Endothelial cell of umbilical vein (primary cell): ENCODE results near the gene GATA2. TPM values are rescaled to one million over a fixed set of nuclear protein-coding genes. Genes with fewer than 3 reads are reported as not detected.

ENCODE experiments used
- BruUV-seq: library from RNA; stranded (reverse); fragments of 400-500 nt; replicated peaks from 2 replicates; lab custom pipeline; 2021; lab: Mats Ljungman, UMichigan
- CTCF ChIA-PET: fragments of 300-600, 350-600 bp; sonication (Branson Sonifier 250); formaldehyde crosslinking; loops from one replicate; lab custom pipeline; 2021; ENCODE audit warnings: antibody characterized with exemption, inconsistent platforms; lab: Charles Lee
- POLR2A ChIA-PET: fragments of 300-600, 350-600 bp; sonication (Branson Sonifier 250); formaldehyde crosslinking; loops from one replicate; lab custom pipeline; 2021; ENCODE audit warnings: antibody characterized with exemption, inconsistent platforms; lab: Charles Lee
- DNase-seq: peaks from one replicate; pipeline ENCODE4 v3.0.0-alpha.2; 2011; ENCODE audit warnings: low read depth, low spot score
- FAIRE-seq: peaks from 2 replicates; lab custom pipeline; 2011; peaks lifted over from hg19 to GRCh38; lab: Jason Lieb, UNC
- H2AFZ ChIP-seq: 2 replicates; pipeline ENCODE4 v1.6.0; 2012; ENCODE audit warnings: low read depth, low read length, control low read depth, inconsistent platforms
- H3K27ac ChIP-seq: 2 replicates; pipeline ENCODE4 v1.5.1; 2011; ENCODE audit warnings: low read depth, mild to moderate bottlenecking, control low read depth, low read length, moderate library complexity; ENCODE audit not compliant: insufficient read depth
- H3K27me3 ChIP-seq, 2 experiments: 2 replicates each; pipeline versions ENCODE4 v1.6.0 to v1.6.1; 2011; ENCODE audit warnings: low read length in 2 of 2, mixed read lengths in 1 of 2; ENCODE audit not compliant: control insufficient read depth in 2 of 2, insufficient read depth in 2 of 2
- H3K36me3 ChIP-seq, 2 experiments: 2 replicates in 1 of 2; 3 replicates in 1 of 2; pipeline ENCODE4 v1.5.1; 2011; ENCODE audit warnings: low read length in 2 of 2, mild to moderate bottlenecking in 1 of 2, moderate library complexity in 1 of 2; ENCODE audit not compliant: control insufficient read depth in 2 of 2, insufficient read depth in 2 of 2; ENCODE audit errors: extremely low read depth in 1 of 2
- H3K4me1 ChIP-seq: 3 replicates; pipeline ENCODE4 v1.5.1; 2011; ENCODE audit warnings: mild to moderate bottlenecking, low read length; ENCODE audit not compliant: control insufficient read depth, insufficient read depth; ENCODE audit errors: extremely low read depth
- H3K4me2 ChIP-seq: 2 replicates; pipeline ENCODE4 v1.6.1; 2011; ENCODE audit warnings: low read length, control low read depth, mixed read lengths; ENCODE audit not compliant: insufficient read depth
- H3K4me3 ChIP-seq, 3 experiments: fragments of 200-600 bp in 1 of 3; sonication (generic), shearing (Covaris generic) in 1 of 3; replicated peaks in 1 of 3; 2 replicates each; pipeline ENCODE4 v1.5.1; 2011 to 2016; ENCODE audit warnings: control low read depth in 3 of 3, low read length in 3 of 3, mild to moderate bottlenecking in 2 of 3, inconsistent platforms in 1 of 3, low read depth in 1 of 3, moderate library complexity in 1 of 3; ENCODE audit not compliant: insufficient read depth in 1 of 3
- H3K79me2 ChIP-seq: 2 replicates; pipeline ENCODE4 v1.6.0; 2012; ENCODE audit warnings: low read length, inconsistent platforms; ENCODE audit not compliant: control insufficient read depth, insufficient read depth
- H3K9ac ChIP-seq: replicated peaks from 2 replicates; pipeline ENCODE3; 2011; ENCODE audit warnings: low read length, control low read depth; ENCODE audit not compliant: insufficient read depth; ENCODE audit errors: extremely low read depth
- H3K9me1 ChIP-seq: replicated peaks from 3 replicates; pipeline ENCODE4 v1.6.0; 2011; ENCODE audit warnings: mild to moderate bottlenecking, low read length; ENCODE audit not compliant: control insufficient read depth, insufficient read depth; ENCODE audit errors: extremely low read depth
- H3K9me3 ChIP-seq: replicated peaks from 2 replicates; pipeline ENCODE4 v1.5.1; 2012; ENCODE audit warnings: low read length, inconsistent platforms; ENCODE audit not compliant: control insufficient read depth, insufficient read depth
- H4K20me1 ChIP-seq: replicated peaks from 2 replicates; pipeline ENCODE3; 2011; ENCODE audit warnings: mild to moderate bottlenecking, low read length; ENCODE audit not compliant: control insufficient read depth, insufficient read depth; ENCODE audit errors: extremely low read depth
- CTCF ChIP-seq, 2 donors: IDR thresholded peaks; 1 replicate in 1 of 2; 2 replicates in 1 of 2; pipeline ENCODE4 v1.5.1; 2011; ENCODE audit warnings: low read length in 2 of 2, mild to moderate bottlenecking in 2 of 2, moderate library complexity in 2 of 2, control low read depth in 1 of 2, inconsistent platforms in 1 of 2, low read depth in 1 of 2; ENCODE audit not compliant: insufficient read depth in 1 of 2; ENCODE audit errors: extremely low read depth in 1 of 2
- EZH2 ChIP-seq: IDR thresholded peaks from 2 replicates; pipeline ENCODE4 v1.6.1; 2012; ENCODE audit warnings: borderline replicate concordance, low read depth, mild to moderate bottlenecking, moderate library complexity, low read length, inconsistent platforms; ENCODE audit not compliant: severe bottlenecking
- FOS ChIP-seq: IDR thresholded peaks from 2 replicates; pipeline ENCODE4 v1.6.1; 2011; ENCODE audit warnings: mild to moderate bottlenecking, low read length, moderate library complexity, borderline replicate concordance; ENCODE audit not compliant: insufficient read depth
- GATA2 ChIP-seq: IDR thresholded peaks from 2 replicates; pipeline ENCODE4 v1.7.0; 2011; ENCODE audit warnings: low read depth, mild to moderate bottlenecking, moderate library complexity, mixed read lengths, low read length; ENCODE audit not compliant: insufficient read length, insufficient read depth
- JUN ChIP-seq: IDR thresholded peaks from 2 replicates; pipeline ENCODE4 v1.6.1; 2011; ENCODE audit warnings: borderline replicate concordance, low read depth; ENCODE audit not compliant: insufficient read length, insufficient read depth
- MAX ChIP-seq: IDR thresholded peaks from 2 replicates; pipeline ENCODE4 v1.6.1; 2011; ENCODE audit not compliant: insufficient read depth, insufficient read length
- MYC ChIP-seq: IDR thresholded peaks from one replicate; pipeline ENCODE4 v1.6.1; 2011; ENCODE audit warnings: mild to moderate bottlenecking, low read depth, low read length
- POLR2A ChIP-seq: IDR thresholded peaks from 2 replicates; pipeline ENCODE4 v1.6.1; 2012; ENCODE audit warnings: low read depth, mild to moderate bottlenecking, control low read depth, low read length
- POLR2AphosphoS5 ChIP-seq: IDR thresholded peaks from 2 replicates; pipeline ENCODE4 v1.6.1; 2012; ENCODE audit warnings: low read depth, mild to moderate bottlenecking, control low read depth, low read length, moderate library complexity; ENCODE audit not compliant: insufficient read depth
- dilution Hi-C: fragments of 300-500 bp; cut with MboI; formaldehyde crosslinking; loops from one replicate; pipeline ENCODE4 v1.15.0; 2019; ENCODE audit warnings: low sequenced_read_pairs; ENCODE audit not compliant: extremely low pct_ligation_motif_present
- intact Hi-C: fragments of 100-400 bp; cut with micrococcal nuclease; formaldehyde crosslinking; loops from one replicate; pipeline ENCODE4 v1.10.0; 2022
- polyA plus RNA-seq, 4 experiments: library from polyadenylated mRNA; depleted of rRNA in 3 of 4; stranded (reverse) in 3 of 4; unstranded in 1 of 4; fragments of >200 nt; gene quantifications; 2 replicates each; pipeline versions ENCODE4 v1.2.1 to v1.2.3, GENCODE V29; 2011 to 2012; ENCODE audit warnings: missing spikeins in 1 of 4
- total RNA-seq: library from RNA; stranded (reverse); gene quantifications from 2 replicates; pipeline ENCODE4 v1.2.3, GENCODE V29; 2021

GATA2 gene
- total and polyA plus RNA-seq, 2 donors (not counting 3 experiments of a cell fraction or from before 2014, with no cell fraction given): 28.8 to 62.2 TPM

GRCh38 chr3:128503751-128504532 lies 10.9 kb upstream of the GATA2 start:
- Histone ChIP-seq H3K27me3 (no peaks in the 10 kb centered on the region), H3K27ac (no peak overlapping the region), H3K4me1 (no peaks in the 10 kb centered on the region), H3K79me2 (no peaks in the 10 kb centered on the region), H3K36me3 (no peaks in the 10 kb centered on the region), H3K9ac (no peak overlapping the region), H2AFZ (no peak overlapping the region), H3K4me2 (no peak overlapping the region), H4K20me1 (no peaks in the 10 kb centered on the region), H3K9me3 (no peaks in the 10 kb centered on the region), H3K9me1 (no peaks in the 10 kb centered on the region), H3K4me3 (no peak overlapping the region)
- BruUV-seq: no TSS peak
- FAIRE-seq (no peak), DNase-seq (no peak)
- intact Hi-C loops (no loop called here), dilution Hi-C loops (no loop called here)
- POLR2A ChIA-PET: interaction anchor here (0.6 kb wide), 1 partner anchor 750 kb away, joined by 4 read pairs; no protein-coding TSS in a partner anchor
- TF ChIP-seq CTCF (IDR thresholded peaks at IDR 0.05; ENCODE audit: extremely low read depth in 1 of 2, insufficient read depth in 1 of 2, low read depth in 1 of 2, low read length in 2 of 2) (no peak), POLR2AphosphoS5 (no peak), FOS (no peak), JUN (no peak), EZH2 (no peak), MYC (no peak), MAX (no peak), POLR2A (no peak), GATA2 (no peak)
- CTCF ChIA-PET: interaction anchor here (1.5 kb wide), 1 partner anchor 78 kb away, joined by 4 read pairs; no protein-coding TSS in a partner anchor
